ENCODE results near the gene TPR. TPM values are rescaled to one million over a fixed set of nuclear protein-coding genes. Genes with fewer than 3 reads are reported as not detected.
"Not testable (repeated sequence)": the region's sequence is repeated elsewhere in the genome, so short reads cannot be mapped to it uniquely, and the experiment has no call there.

Gene TPR
- total and polyA plus RNA-seq, 5 experiments from 2014 or later: 15.9 to 149 (median 65.0) TPM

DNA sequence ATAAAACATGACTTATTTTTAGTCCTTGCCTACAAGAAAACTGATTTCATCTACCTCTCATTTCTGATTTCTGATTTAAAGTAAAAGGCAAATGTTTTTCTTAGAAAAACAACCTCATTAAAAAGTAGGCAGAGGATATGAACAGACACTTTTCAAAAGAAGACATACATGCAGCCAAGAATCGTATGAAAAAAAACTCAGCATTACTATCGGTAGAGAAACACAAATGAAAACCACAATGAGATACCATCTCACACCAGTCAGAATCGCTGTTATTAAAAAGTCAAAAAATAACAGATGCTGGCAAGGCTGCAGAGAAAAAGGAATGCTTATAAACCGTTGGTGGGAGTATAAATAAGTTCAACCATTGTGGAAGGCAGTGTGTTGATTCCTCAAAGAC is 16.8 kb upstream of the TPR start:
- DNase-seq (no peak), ATAC-seq (no peak)
- H3K36me3 Mint-ChIP-seq: peaks cover 0 to 79% (median 12%) of the 10 kb centered on the region in 3 donors
- no peaks in the 10 kb centered on the region for H3K4me1 Mint-ChIP-seq
- POLR2A ChIA-PET: no interaction called here
- no peak overlapping the region for H3K4me3 Mint-ChIP-seq
- no peaks in the 10 kb centered on the region for H3K9me3 Mint-ChIP-seq
- no peaks in the 10 kb centered on the region for H3K27me3 Mint-ChIP-seq
- peak overlapping the region in 2 of 10 donors; percentile 4 to 24 for H3K27ac Mint-ChIP-seq

DNA sequence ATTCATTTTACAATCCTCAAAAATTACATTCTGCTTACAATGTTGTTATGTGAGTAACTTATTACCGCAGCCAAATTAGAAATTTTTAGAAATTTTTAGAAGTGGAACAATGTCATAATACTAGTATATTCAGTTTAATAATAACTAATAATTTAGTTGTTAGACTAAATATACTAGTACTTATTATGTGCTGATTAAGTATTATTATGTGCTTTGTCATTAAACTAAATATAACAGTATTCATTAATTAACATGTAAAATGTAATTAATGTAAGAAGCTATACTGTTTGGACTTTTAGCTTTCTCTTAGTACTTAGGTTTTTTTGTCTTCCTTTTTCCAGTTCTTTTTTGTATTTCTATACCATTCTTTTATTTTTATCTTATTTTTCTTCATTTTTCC is 15.9 kb upstream of the TPR start:
- no peak for ATAC-seq
- POLR2A ChIA-PET: no interaction called here
- H3K27ac Mint-ChIP-seq: no peak overlapping the region

DNA sequence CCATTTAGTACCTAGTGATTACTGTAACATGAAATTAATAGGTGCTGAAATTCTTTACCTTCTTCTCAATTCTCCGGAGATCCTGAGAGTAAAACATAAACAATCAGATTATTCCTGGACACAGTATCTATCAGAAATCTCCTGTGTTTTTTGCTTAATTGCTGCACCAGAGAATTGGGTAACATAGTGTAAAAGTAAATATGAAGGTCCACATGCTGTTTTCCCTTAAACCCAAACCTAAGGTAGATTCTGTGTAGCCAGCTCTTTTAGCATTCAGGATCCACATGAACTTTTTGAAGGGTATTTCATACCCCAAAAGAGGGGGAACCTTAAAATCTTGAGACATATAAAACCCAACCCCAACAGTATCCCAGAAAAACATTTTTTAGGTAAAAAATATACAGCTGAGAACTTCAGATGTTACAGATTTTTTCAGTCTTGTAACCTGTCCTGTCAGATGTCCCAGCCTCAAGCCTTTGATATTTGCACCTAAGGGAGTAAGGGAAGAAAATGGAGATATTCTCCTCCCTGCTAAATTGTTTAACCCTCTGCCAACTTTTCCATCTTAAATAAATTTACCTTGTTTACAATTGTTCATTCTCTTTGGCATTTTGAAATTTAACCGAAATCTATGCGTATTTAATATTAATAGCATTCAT is 11.8 kb upstream of the TPR start:
- Mint-ChIP-seq H3K9me3 (no peaks in the 10 kb centered on the region), H3K27ac (no peak overlapping the region), H3K4me3 (no peak overlapping the region), H3K27me3 (no peaks in the 10 kb centered on the region), H3K36me3 (peaks cover 0 to 62% (median 14%) of the 10 kb centered on the region in 3 donors), H3K4me1 (no peaks in the 10 kb centered on the region)
- POLR2A ChIA-PET: no interaction called here
- ATAC-seq (no peak), DNase-seq (no peak)

More for the DNA sequence above, 15.9 kb upstream of the TPR start:
- Mint-ChIP-seq H3K4me1 (no peaks in the 10 kb centered on the region), H3K4me3 (no peak overlapping the region), H3K36me3 (peaks cover 0 to 74% (median 11%) of the 10 kb centered on the region in 3 donors), H3K27me3 (no peaks in the 10 kb centered on the region), H3K9me3 (no peaks in the 10 kb centered on the region)
- DNase-seq: no peak

DNA sequence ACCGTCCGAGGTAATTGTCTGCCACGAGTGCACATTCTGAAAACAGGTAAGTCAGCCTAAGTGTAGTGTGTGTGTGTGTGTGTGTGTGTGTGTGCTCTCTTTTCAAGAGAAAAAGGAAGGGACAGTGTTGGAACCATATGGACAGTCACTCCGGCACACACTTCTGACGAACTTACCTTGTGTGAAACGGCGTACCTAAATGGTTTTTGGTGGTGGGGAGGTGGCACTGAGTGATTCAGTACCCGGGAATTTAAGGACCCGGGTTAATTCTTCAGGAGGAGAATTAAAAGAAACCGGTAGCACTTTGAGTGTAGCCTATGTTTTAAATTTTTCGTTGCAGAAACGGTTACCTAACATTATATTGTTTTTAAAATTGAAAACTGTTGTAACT is 871 bp upstream of the TPR start:
- peak overlapping the region; percentile 93 to 99 (median 97) for H3K27ac Mint-ChIP-seq

DNA sequence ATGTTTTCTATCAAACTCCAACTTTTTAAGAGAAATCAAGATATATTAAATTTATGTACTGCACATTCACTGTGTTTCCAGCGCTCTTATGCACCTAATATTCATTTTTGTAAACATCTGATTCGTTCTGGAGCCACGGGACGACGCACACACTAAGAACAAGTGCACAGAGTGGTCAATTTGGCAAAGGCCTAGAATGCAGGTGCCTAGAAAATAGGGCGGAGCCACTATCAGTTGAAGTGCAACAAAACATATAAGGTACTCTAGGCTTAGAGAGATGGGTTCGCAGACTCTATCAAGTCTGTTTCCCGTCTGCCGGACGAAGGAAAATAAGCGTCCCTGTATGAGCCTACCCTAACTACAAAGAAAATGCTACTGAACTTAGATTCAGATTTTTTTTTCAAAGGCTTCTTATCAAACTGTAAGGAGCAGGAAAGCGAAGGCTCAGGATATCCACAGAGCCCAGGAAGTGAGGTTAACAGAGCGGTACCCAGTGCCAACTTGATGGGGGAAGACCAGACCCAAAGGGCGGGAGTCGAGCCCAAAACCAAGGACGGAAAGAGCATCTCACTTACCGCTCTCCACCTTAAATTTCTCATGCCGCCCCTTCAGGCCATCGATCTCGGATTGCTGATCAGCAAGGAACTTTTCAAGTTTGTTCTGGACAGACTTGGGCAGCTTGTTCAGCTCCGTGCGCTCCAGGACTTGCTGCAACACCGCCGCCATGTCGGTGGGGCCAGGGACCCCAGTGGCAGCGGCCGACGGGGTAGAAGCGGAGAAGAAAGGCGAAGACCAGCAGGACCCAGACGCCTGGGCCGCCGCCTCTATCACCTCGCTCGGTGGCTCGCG is 526 bp downstream of the TPR start:
- peak overlapping the region; percentile 93 to 99 (median 97) for H3K27ac Mint-ChIP-seq
- DNase-seq: peak in 6 of 10 donors; percentile 5 to 64 (median 14)
- H3K9me3 Mint-ChIP-seq: no peaks in the 10 kb centered on the region
- peaks cover 10 to 60% (median 41%) of the 10 kb centered on the region in 4 donors for H3K4me1 Mint-ChIP-seq
- POLR2A ChIA-PET: interaction anchor here (0.7 to 1.4 kb wide), 6 partner anchors 12 to 1218 kb away, joined by 3 to 6 read pairs (median 4); partner anchors contain the start of genes IVNS1ABP, SWT1 and TRMT1L
- peaks cover 0 to 3% (median 0%) of the 10 kb centered on the region in 5 donors for H3K27me3 Mint-ChIP-seq
- peak; percentile 7 to 10 for ATAC-seq
- H3K36me3 Mint-ChIP-seq: peaks cover 0 to 37% (median 7%) of the 10 kb centered on the region in 3 donors
- peak overlapping the region; percentile 90 to 100 (median 97) for H3K4me3 Mint-ChIP-seq

More for the DNA sequence above, 871 bp upstream of the TPR start:
- H3K4me1 Mint-ChIP-seq: peaks cover 10 to 57% (median 41%) of the 10 kb centered on the region in 4 donors
- DNase-seq (no peak), ATAC-seq (peak; percentile 3 to 11)
- H3K36me3 Mint-ChIP-seq: peaks cover 0 to 35% (median 7%) of the 10 kb centered on the region in 3 donors
- H3K27me3 Mint-ChIP-seq: peaks cover 0 to 3% (median 0%) of the 10 kb centered on the region in 5 donors
- H3K9me3 Mint-ChIP-seq: no peaks in the 10 kb centered on the region
- peak overlapping the region; percentile 90 to 100 (median 97) for H3K4me3 Mint-ChIP-seq
- POLR2A ChIA-PET: interaction anchor here (0.9 to 1.4 kb wide), 5 partner anchors 9 to 1219 kb away, joined by 3 to 6 read pairs (median 4); partner anchors contain the start of genes IVNS1ABP, SWT1 and TRMT1L

DNA sequence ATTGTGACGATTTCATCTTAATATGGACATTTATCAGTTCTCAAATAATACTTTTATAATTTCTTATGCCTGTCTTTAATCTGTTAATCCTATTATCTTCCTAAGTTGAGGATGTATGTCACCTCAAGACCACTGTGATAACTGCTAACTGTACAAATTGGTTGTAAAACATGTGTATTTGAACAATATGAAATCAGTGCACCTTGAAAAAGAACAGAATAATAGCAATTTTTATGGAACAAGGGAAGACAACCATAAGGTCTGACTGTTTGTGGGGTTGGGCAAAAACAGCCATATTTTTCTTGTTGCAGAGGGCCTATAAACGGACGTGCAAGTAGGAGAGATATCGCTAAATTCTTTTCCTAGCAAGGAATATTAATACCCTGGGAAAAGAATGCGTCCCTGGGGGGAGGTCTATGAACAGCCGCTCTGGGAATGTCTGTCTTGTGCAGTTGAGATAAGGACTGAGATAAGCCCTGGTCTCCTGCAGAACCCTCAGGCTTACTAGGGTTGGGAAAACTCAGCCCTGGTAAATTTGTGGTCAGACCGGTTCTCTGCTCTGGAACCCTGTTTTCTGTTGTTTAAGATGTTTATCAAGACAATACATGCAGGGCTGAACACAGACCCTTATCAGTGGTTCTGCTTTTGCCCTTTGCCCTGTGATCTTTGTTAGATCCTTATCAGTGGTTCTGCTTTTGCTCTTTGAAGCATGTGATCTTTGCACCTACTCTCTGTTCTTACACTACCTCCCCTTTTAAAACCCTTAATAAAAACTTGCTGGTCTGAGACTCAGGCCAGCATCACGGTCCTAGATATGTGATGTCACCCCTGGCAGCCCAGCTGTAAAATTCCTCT is 27.0 kb downstream of the TPR start:
- H3K4me3 Mint-ChIP-seq, ATAC-seq, DNase-seq, POLR2A ChIA-PET, H3K9me3 Mint-ChIP-seq, H3K4me1 Mint-ChIP-seq, H3K27me3 Mint-ChIP-seq: not testable (repeated sequence)
- peak overlapping the region in 4 of 10 donors; percentile 10 to 79 (median 30) for H3K27ac Mint-ChIP-seq
- peaks cover 23 to 89% (median 38%) of the 10 kb centered on the region in 3 donors for H3K36me3 Mint-ChIP-seq

DNA sequence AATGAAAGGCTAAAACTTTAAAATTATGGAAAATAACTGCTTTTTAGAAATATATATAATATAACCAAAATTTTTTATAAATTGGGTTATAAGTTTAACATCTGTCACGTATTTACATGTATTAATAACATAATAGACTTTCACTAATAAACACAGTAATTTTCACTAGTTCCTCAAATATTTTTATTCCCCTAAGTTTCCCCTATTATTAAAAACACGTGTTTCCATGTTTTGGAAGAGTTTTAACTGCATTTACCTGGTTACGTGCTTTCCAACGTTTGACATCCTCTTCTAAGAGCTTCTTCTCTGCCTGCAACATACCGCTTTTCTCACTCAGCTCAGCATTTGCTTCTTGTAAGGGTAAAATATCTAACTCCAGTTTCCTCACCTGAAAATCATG is 34.3 kb downstream of the TPR start:
- Mint-ChIP-seq H3K4me3 (no peak overlapping the region), H3K4me1 (no peaks in the 10 kb centered on the region), H3K27me3 (no peaks in the 10 kb centered on the region), H3K36me3 (peaks cover 9 to 85% (median 40%) of the 10 kb centered on the region in 3 donors), H3K27ac (peak overlapping the region in 3 of 10 donors; percentile 15 to 54 (median 31)), H3K9me3 (no peaks in the 10 kb centered on the region)
- DNase-seq: no peak
- POLR2A ChIA-PET: no interaction called here
- ATAC-seq: no peak

DNA sequence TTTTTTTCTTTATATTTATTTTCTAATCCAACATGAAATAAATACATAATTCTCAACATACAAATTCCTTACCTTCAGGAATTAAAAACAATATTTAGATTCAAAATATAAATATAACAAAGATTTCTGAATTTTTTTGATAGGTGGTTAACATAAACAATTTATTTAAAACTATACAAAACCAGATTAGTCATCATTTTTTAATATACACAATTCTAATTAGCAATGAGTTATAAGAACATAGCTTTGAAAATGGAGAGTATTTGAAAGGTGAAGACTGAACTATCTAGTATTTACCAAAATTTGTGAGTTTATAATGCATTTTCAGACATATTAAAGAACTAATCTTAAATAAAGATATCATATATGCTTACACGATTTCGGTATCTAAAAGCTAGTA is 37.5 kb downstream of the TPR start:
- DNase-seq (no peak), ATAC-seq (no peak)
- no peaks in the 10 kb centered on the region for H3K9me3 Mint-ChIP-seq
- H3K27ac Mint-ChIP-seq: peak overlapping the region in 1 of 10 donors; percentile 35
- H3K36me3 Mint-ChIP-seq: peaks cover 9 to 86% (median 37%) of the 10 kb centered on the region in 3 donors
- no peak overlapping the region for H3K4me3 Mint-ChIP-seq
- H3K27me3 Mint-ChIP-seq: no peaks in the 10 kb centered on the region
- H3K4me1 Mint-ChIP-seq: no peaks in the 10 kb centered on the region
- POLR2A ChIA-PET: no interaction called here

- peaks cover 11 to 87% (median 28%) of the 10 kb centered on the region in 3 donors for H3K36me3 Mint-ChIP-seq
- DNase-seq: no peak
- H3K9me3 Mint-ChIP-seq: no peaks in the 10 kb centered on the region
- POLR2A ChIA-PET: no interaction called here
- peaks cover 0 to 5% (median 0%) of the 10 kb centered on the region in 4 donors for H3K4me1 Mint-ChIP-seq
- no peak for ATAC-seq
- peak overlapping the region in 3 of 10 donors; percentile 12 to 39 (median 24) for H3K27ac Mint-ChIP-seq
- H3K4me3 Mint-ChIP-seq: no peak overlapping the region
- no peaks in the 10 kb centered on the region for H3K27me3 Mint-ChIP-seq
These were observed 44.3 kb downstream of the TPR start for GRCh38 chr1:186330758-186331157.

GRCh38 chr1:186327331-186327730 is 47.7 kb downstream of the TPR start:
- Mint-ChIP-seq H3K27ac (peak overlapping the region in 1 of 10 donors; percentile 50), H3K4me3 (no peak overlapping the region), H3K27me3 (no peaks in the 10 kb centered on the region), H3K36me3 (peaks cover 11 to 85% (median 32%) of the 10 kb centered on the region in 3 donors), H3K9me3 (no peaks in the 10 kb centered on the region), H3K4me1 (peaks cover 0 to 7% (median 4%) of the 10 kb centered on the region in 4 donors)
- no peak for DNase-seq
- POLR2A ChIA-PET: no interaction called here
- no peak for ATAC-seq

DNA sequence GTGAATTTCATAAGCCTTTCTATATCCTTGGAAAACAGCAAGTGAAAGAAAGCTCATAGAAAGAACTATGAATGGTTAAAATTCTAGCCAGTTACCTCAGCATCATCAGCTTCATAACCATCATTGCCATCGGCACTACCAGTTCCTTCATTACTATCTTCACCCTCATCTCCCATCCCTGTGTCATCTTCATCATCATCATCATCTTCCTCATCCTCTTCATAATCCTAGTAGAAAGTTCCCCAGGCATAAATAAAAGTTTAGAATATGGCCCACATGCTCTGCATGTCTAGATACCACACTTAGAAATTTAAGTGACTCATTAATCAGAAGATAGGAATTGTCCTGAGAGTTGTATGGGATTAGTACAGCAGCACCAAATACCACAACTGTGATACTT is 49.0 kb downstream of the TPR start:
- Mint-ChIP-seq H3K4me3 (no peak overlapping the region), H3K9me3 (no peaks in the 10 kb centered on the region), H3K4me1 (peaks cover 0 to 15% (median 12%) of the 10 kb centered on the region in 4 donors), H3K27ac (peak overlapping the region in 5 of 10 donors; percentile 5 to 72 (median 16)), H3K27me3 (no peaks in the 10 kb centered on the region), H3K36me3 (peaks cover 18 to 85% (median 41%) of the 10 kb centered on the region in 3 donors)
- POLR2A ChIA-PET: no interaction called here
- no peak for ATAC-seq
- DNase-seq: no peak

DNA sequence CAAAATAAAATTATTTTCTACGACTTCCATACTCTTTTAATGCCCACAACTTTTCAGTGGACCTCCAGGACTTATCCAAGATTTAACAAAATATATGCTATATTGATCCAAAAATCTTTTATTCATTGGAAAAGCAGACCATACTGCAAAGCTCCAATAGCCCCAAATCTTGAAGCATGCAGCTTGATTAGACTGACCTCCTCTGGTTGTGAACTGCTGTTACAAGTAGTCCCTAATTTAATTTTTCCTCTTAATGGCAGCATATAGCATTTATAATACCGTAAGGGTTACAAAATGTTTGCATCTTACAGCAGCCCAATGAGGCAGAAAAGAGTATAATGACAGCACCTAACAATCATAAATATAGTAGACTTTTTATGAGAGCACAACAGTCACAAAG is 49.8 kb downstream of the TPR start:
- peaks cover 0 to 20% (median 15%) of the 10 kb centered on the region in 4 donors for H3K4me1 Mint-ChIP-seq
- H3K36me3 Mint-ChIP-seq: peaks cover 12 to 85% (median 40%) of the 10 kb centered on the region in 3 donors
- peak in 3 of 10 donors; percentile 26 to 49 (median 44) for DNase-seq
- POLR2A ChIA-PET: no interaction called here
- ATAC-seq: peak in 1 of 2 donors; percentile 57
- H3K27me3 Mint-ChIP-seq: no peaks in the 10 kb centered on the region
- no peaks in the 10 kb centered on the region for H3K9me3 Mint-ChIP-seq
- peak overlapping the region in 3 of 10 donors; percentile 5 to 72 (median 64) for H3K27ac Mint-ChIP-seq
- no peak overlapping the region for H3K4me3 Mint-ChIP-seq
